PC-3 (cell line): ENCODE results near the gene IRAG1. TPM values are rescaled to one million over a fixed set of nuclear protein-coding genes. Genes with fewer than 3 reads are reported as not detected.
A peak's percentile ranks its signal among the peaks of the same experiment; 100 is the strongest.
"Not testable (repeated sequence)": the region's sequence is repeated elsewhere in the genome, so short reads cannot be mapped to it uniquely, and the experiment has no call there.

Source experiments
- ATAC-seq: fragments of 200-7000 bp; cut with Tn5 transposase; 2 replicates; pipeline ENCODE4 v1.9.1; 2020; ENCODE audit warnings: mild to moderate bottlenecking, moderate library complexity
- BruUV-seq: library from RNA; stranded (reverse); fragments of 400-500 nt; replicated peaks from 2 replicates; lab custom pipeline; 2021; lab: Mats Ljungman, UMichigan
- CTCF ChIA-PET: fragments of 300-600 bp; sonication (Branson Sonifier 250); formaldehyde crosslinking; loops from one replicate; lab custom pipeline; 2022; ENCODE audit warnings: antibody characterized with exemption; lab: Charles Lee
- POLR2A ChIA-PET: fragments of 300-600 bp; sonication (Branson Sonifier 250); formaldehyde crosslinking; loops from one replicate; lab custom pipeline; 2022; ENCODE audit warnings: antibody characterized with exemption; ENCODE audit not compliant: unreplicated experiment; lab: Charles Lee
- DNase-seq: peaks from one replicate; pipeline ENCODE4 v3.0.0-alpha.2; 2015
- H2AFZ ChIP-seq: fragments of 300-600 bp; sonication (generic); 2 replicates; pipeline ENCODE4 v1.6.0; 2016; ENCODE audit warnings: antibody characterized with exemption, low read length
- H3F3A ChIP-seq: fragments of 300-600 bp; sonication (generic); one replicate; pipeline ENCODE4 v1.6.0; 2017; ENCODE audit warnings: antibody characterized with exemption, low read length, control low read depth, mild to moderate bottlenecking; ENCODE audit not compliant: unreplicated experiment
- H3K27ac ChIP-seq: fragments of 300-600 bp; sonication (generic); 2 replicates; pipeline ENCODE4 v1.5.1; 2016; ENCODE audit warnings: mild to moderate bottlenecking, low read length
- H3K27me3 ChIP-seq: fragments of 300-600 bp; sonication (generic); 2 replicates; pipeline ENCODE4 v1.6.1; 2016; ENCODE audit warnings: low read length, mixed read lengths
- H3K36me3 ChIP-seq: fragments of 300-600 bp; sonication (generic); 2 replicates; pipeline ENCODE4 v1.6.1; 2016; ENCODE audit warnings: low read depth, mixed run types, low read length, mixed read lengths
- H3K4me1 ChIP-seq: fragments of 300-600 bp; sonication (generic); 2 replicates; pipeline ENCODE4 v1.5.1; 2016; ENCODE audit warnings: low read length; ENCODE audit not compliant: insufficient read depth
- H3K4me2 ChIP-seq: fragments of 300-600 bp; sonication (generic); 2 replicates; pipeline ENCODE4 v1.6.0; 2016; ENCODE audit warnings: low read length
- H3K4me3 ChIP-seq: fragments of 300-600 bp; sonication (generic); 2 replicates; pipeline ENCODE4 v1.5.1; 2016; ENCODE audit warnings: mild to moderate bottlenecking, low read length, mixed read lengths
- H3K79me2 ChIP-seq: fragments of 300-600 bp; sonication (generic); 2 replicates; pipeline ENCODE4 v1.6.1; 2017; ENCODE audit warnings: low read length, mixed read lengths
- H3K9ac ChIP-seq: fragments of 300-600 bp; sonication (generic); 2 replicates; pipeline ENCODE4 v1.6.0; 2016; ENCODE audit warnings: mild to moderate bottlenecking, low read length
- H3K9me2 ChIP-seq: fragments of 300-600 bp; sonication (generic); replicated peaks from 2 replicates; pipeline ENCODE4 v1.6.1; 2016; ENCODE audit warnings: mixed run types, low read length, mixed read lengths
- H3K9me3 ChIP-seq: fragments of 300-600 bp; sonication (generic); 2 replicates; pipeline ENCODE4 v1.6.1; 2016; ENCODE audit warnings: low read length, mixed read lengths
- H4K20me1 ChIP-seq: fragments of 300-600 bp; sonication (generic); 2 replicates; pipeline ENCODE4 v1.6.1; 2016; ENCODE audit warnings: low read length, mixed read lengths
- EZH2 ChIP-seq: fragments of 300-600 bp; sonication (generic); IDR thresholded peaks from one replicate; pipeline ENCODE4 v1.6.1; 2017; ENCODE audit warnings: antibody characterized with exemption, mild to moderate bottlenecking, low read length; ENCODE audit not compliant: unreplicated experiment
- EZH2phosphoT487 ChIP-seq: fragments of 300-600 bp; sonication (generic); IDR thresholded peaks from 2 replicates; pipeline ENCODE4 v1.6.1; 2018; ENCODE audit warnings: mild to moderate bottlenecking, antibody characterized with exemption, low read length, borderline replicate concordance
- intact Hi-C: fragments of 100-400 bp; cut with micrococcal nuclease; formaldehyde crosslinking; loops from 2 replicates; pipeline ENCODE4 v1.9.0; 2023
- total RNA-seq: library from RNA; depleted of rRNA; stranded (reverse); fragments of >200 nt; gene quantifications from 2 replicates; pipeline ENCODE4 v1.2.3, GENCODE V29; 2014
- TF ChIP-seq, protein P1 (sequence below): fragments of 300-600 bp; sonication (generic); conservative IDR thresholded peaks from 2 replicates; pipeline ENCODE4 v1.5.1; 2017; ENCODE audit warnings: antibody characterized with exemption, low read depth, mild to moderate bottlenecking, low read length

IRAG1 gene
- total RNA-seq, 1 experiment from 2014 or later = not detected

DNA sequence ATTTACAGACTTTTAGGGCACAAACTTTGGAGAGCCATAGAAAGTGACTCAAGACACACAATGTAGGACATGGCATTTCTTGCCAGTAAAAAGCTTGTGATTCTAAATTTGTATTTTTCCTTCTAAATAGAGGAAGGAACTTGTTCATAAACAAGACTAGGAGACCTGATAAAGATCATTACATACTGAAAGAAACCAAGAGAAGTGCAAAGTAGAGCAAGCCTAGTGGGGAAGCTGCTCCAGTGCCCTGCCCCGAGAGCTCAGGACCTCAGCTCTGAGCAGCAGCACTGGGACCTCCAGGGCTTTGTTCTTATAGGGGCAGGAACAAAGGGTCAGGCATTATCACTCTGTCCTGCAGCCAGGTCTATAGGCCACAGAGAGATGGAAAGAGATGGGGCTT is 7.2 kb downstream of the IRAG1 start:
- CTCF ChIA-PET = no interaction called here
- no TSS peak for BruUV-seq
- no peak overlapping the region for H2AFZ ChIP-seq
- no peaks in the 10 kb centered on the region for H3F3A ChIP-seq
- ATAC-seq (no peak), DNase-seq (no peak)
- POLR2A ChIA-PET = no interaction called here
- no peaks in the 10 kb centered on the region for H3K36me3 ChIP-seq
- no peaks in the 10 kb centered on the region for H3K9me3 ChIP-seq
- H3K9ac ChIP-seq = no peak overlapping the region
- H3K4me3 ChIP-seq = no peak overlapping the region
- intact Hi-C loops = no loop called here
- H4K20me1 ChIP-seq = no peaks in the 10 kb centered on the region
- no peaks in the 10 kb centered on the region for H3K79me2 ChIP-seq
- no peaks in the 10 kb centered on the region for H3K27me3 ChIP-seq
- H3K27ac ChIP-seq = no peak overlapping the region
- peaks cover 8% of the 10 kb centered on the region; the same call in 1 of the 2 replicates for H3K4me1 ChIP-seq
- H3K9me2 ChIP-seq = no peaks in the 10 kb centered on the region
- TF ChIP-seq EZH2phosphoT487 (no peak), EZH2 (no peak)
- TF ChIP-seq, protein P1, sequence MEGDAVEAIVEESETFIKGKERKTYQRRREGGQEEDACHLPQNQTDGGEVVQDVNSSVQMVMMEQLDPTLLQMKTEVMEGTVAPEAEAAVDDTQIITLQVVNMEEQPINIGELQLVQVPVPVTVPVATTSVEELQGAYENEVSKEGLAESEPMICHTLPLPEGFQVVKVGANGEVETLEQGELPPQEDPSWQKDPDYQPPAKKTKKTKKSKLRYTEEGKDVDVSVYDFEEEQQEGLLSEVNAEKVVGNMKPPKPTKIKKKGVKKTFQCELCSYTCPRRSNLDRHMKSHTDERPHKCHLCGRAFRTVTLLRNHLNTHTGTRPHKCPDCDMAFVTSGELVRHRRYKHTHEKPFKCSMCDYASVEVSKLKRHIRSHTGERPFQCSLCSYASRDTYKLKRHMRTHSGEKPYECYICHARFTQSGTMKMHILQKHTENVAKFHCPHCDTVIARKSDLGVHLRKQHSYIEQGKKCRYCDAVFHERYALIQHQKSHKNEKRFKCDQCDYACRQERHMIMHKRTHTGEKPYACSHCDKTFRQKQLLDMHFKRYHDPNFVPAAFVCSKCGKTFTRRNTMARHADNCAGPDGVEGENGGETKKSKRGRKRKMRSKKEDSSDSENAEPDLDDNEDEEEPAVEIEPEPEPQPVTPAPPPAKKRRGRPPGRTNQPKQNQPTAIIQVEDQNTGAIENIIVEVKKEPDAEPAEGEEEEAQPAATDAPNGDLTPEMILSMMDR = no peak
- no peak overlapping the region for H3K4me2 ChIP-seq

DNA sequence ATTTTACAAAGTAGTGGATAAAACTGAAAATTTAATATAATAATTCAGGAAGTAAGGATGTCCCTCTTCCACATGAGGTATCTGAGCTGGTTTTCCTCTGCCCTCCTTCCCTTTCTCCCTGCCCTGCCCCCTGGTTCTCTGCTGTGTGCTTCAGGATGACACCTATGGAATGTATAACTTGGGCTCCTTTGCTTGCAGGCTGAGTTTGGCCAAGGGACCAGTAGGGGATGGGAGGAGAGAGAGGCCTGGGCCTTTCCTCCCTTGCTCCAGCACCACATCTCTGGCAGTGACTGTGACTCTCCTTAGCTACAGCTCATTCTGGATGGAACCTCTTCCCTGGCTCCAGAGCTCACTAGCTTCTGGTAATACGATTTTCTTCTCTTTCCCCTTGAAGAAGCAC is 10.1 kb downstream of the IRAG1 start:
- no TSS peak for BruUV-seq
- no peak overlapping the region for H3K4me3 ChIP-seq
- H3K9ac ChIP-seq = no peak overlapping the region
- H3K4me1 ChIP-seq = no peaks in the 10 kb centered on the region
- no peaks in the 10 kb centered on the region for H4K20me1 ChIP-seq
- no peaks in the 10 kb centered on the region for H3K79me2 ChIP-seq
- no peak overlapping the region for H3K27ac ChIP-seq
- H3F3A ChIP-seq = no peaks in the 10 kb centered on the region
- no peak for ATAC-seq
- H3K9me2 ChIP-seq = no peaks in the 10 kb centered on the region
- no peaks in the 10 kb centered on the region for H3K27me3 ChIP-seq
- ChIA-PET POLR2A (interaction anchor here (0.6 kb wide), 2 partner anchors 78 to 650 kb away, joined by 4 to 11 read pairs; no protein-coding TSS in a partner anchor), CTCF (no interaction called here)
- no peak for TF ChIP-seq EZH2phosphoT487
- TF ChIP-seq, protein P1 = no peak
- no peak for TF ChIP-seq EZH2
- no peak for DNase-seq
- H3K4me2 ChIP-seq = no peak overlapping the region
- intact Hi-C loops = no loop called here
- H3K9me3 ChIP-seq = no peaks in the 10 kb centered on the region
- H2AFZ ChIP-seq = no peak overlapping the region
- H3K36me3 ChIP-seq = no peaks in the 10 kb centered on the region

DNA sequence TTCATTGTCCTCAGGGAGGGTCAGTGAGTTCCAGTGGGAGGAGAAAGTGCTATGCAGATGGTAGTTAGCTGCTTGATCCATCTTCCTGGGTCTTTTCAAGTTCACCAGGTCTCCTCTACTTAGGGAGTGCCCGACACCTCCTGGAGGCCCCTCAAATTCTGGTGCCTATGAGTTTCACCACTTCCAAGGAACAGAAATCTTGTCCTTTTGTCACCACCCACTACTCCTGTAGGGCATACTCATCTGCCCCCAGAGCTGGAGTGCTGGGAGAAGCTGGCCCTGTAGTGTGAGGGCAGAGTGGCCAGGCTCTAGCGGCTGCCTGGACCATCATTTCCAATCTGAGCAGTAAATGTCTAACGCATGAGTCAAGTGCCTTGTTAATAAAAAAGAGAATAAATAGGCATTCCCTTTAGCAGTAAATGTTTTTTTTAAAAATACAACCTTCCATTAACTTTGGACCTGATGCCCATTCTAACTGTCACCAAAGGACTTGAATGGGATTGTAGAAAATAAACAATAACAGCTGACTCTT is 12.5 kb downstream of the IRAG1 start:
- H3K4me1 ChIP-seq = no peaks in the 10 kb centered on the region
- H3K27ac ChIP-seq = no peak overlapping the region
- no peaks in the 10 kb centered on the region for H3K27me3 ChIP-seq
- no peak for DNase-seq
- no peaks in the 10 kb centered on the region for H4K20me1 ChIP-seq
- peak; percentile 31; the same call in 1 of the 2 replicates for ATAC-seq
- no peaks in the 10 kb centered on the region for H3K9me2 ChIP-seq
- no peak overlapping the region for H3K4me3 ChIP-seq
- ChIA-PET POLR2A (no interaction called here), CTCF (no interaction called here)
- no peaks in the 10 kb centered on the region for H3K79me2 ChIP-seq
- intact Hi-C loops = no loop called here
- H3K36me3 ChIP-seq = no peaks in the 10 kb centered on the region
- BruUV-seq = no TSS peak
- H3K9me3 ChIP-seq = no peaks in the 10 kb centered on the region
- no peak overlapping the region for H3K4me2 ChIP-seq
- no peak overlapping the region for H2AFZ ChIP-seq
- no peak for TF ChIP-seq EZH2phosphoT487
- TF ChIP-seq, protein P1 = no peak
- TF ChIP-seq EZH2 = no peak
- H3K9ac ChIP-seq = no peak overlapping the region
- no peaks in the 10 kb centered on the region for H3F3A ChIP-seq

DNA sequence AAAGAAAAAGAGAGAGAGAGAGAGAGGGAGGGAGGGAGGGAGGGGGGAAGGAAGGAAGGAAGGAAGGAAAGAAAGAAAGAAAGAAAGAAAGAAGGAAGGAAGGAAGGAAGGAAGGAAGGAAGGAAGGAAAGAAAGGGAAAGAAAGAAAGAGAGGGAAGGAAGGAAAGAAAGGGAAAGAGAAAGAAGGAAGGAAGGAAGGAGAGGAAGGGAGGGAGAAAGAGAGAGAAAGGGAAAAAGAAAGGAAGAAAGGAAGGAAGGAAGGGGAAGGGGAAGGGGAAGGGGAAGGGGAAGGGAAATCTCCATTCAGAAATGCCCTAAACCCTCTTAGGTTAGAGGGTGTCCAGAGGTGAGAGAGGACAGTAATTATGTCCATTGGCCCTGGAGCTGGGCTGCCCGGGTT is 13.3 kb downstream of the IRAG1 start:
- H3K9me2 ChIP-seq, H3K36me3 ChIP-seq, H3K4me3 ChIP-seq, ATAC-seq, DNase-seq, CTCF ChIA-PET, POLR2A ChIA-PET, H4K20me1 ChIP-seq, H3K27ac ChIP-seq, H3K27me3 ChIP-seq, H3F3A ChIP-seq, H3K4me1 ChIP-seq, H3K4me2 ChIP-seq, BruUV-seq, H3K9ac ChIP-seq, H3K9me3 ChIP-seq, H2AFZ ChIP-seq, intact Hi-C loops, H3K79me2 ChIP-seq: not testable (repeated sequence)
